AG09309 (cell line): ENCODE data around the gene ZNF33B.

Experiments used
- DNase-seq: peaks from one replicate; pipeline ENCODE4 v3.0.0-alpha.2; 2010; ENCODE audit warnings: low read depth
- H3K4me3 ChIP-seq: 2 replicates; pipeline ENCODE4 v1.5.1; 2011; ENCODE audit warnings: mild to moderate bottlenecking, low read depth, low read length, moderate library complexity; ENCODE audit not compliant: control insufficient read depth
- TF ChIP-seq, protein P1 (sequence below): IDR thresholded peaks from 2 replicates; pipeline ENCODE4 v1.5.1; 2011; ENCODE audit warnings: mild to moderate bottlenecking, low read depth, low read length, inconsistent platforms; ENCODE audit not compliant: insufficient read depth, control insufficient read depth; ENCODE audit errors: missing control alignments

The ZNF33B gene

DNA sequence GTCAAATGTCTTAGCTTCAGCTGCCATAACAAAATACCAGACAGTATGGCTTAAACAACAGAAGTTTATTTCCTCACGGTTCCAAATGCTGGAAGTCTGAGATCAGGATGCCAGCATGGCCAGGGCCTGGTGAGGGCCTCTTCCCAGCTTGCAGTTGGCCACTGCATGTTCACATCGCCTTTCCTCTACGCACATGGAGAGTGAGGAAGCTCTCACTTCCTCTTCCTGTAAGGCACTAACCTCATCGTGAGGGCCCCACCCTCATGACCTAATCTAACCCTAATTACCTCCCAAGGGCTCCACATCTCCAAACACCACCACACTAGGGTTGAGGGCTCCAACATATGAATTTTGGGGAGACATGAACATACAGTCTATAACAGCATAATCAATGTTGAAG lies 14.4 kb downstream of the ZNF33B start:
- no peak overlapping the region for H3K4me3 ChIP-seq
- no peak for DNase-seq
- TF ChIP-seq, protein P1, sequence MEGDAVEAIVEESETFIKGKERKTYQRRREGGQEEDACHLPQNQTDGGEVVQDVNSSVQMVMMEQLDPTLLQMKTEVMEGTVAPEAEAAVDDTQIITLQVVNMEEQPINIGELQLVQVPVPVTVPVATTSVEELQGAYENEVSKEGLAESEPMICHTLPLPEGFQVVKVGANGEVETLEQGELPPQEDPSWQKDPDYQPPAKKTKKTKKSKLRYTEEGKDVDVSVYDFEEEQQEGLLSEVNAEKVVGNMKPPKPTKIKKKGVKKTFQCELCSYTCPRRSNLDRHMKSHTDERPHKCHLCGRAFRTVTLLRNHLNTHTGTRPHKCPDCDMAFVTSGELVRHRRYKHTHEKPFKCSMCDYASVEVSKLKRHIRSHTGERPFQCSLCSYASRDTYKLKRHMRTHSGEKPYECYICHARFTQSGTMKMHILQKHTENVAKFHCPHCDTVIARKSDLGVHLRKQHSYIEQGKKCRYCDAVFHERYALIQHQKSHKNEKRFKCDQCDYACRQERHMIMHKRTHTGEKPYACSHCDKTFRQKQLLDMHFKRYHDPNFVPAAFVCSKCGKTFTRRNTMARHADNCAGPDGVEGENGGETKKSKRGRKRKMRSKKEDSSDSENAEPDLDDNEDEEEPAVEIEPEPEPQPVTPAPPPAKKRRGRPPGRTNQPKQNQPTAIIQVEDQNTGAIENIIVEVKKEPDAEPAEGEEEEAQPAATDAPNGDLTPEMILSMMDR = no peak

DNA sequence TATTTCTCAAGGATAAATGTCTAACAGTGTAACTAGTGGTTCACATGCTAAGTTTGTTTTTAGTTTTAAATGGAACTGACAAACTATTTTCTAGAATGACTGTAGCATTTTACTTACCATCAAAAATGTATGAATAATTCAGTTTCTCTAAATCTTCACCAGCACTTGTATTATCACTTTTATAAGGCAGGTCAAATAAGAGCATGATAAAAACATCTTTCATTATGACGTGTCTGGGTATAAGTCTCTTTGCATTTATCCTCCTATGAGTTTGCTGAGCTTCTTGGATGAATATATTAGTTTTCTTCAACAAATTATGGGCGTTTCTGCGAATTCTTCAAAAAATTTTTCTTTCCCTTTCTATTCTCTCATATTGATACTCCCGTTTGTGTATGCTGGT lies 19.9 kb downstream of the ZNF33B start:
- H3K4me3 ChIP-seq = no peak overlapping the region
- no peak for DNase-seq
- TF ChIP-seq, protein P1 = no peak

DNA sequence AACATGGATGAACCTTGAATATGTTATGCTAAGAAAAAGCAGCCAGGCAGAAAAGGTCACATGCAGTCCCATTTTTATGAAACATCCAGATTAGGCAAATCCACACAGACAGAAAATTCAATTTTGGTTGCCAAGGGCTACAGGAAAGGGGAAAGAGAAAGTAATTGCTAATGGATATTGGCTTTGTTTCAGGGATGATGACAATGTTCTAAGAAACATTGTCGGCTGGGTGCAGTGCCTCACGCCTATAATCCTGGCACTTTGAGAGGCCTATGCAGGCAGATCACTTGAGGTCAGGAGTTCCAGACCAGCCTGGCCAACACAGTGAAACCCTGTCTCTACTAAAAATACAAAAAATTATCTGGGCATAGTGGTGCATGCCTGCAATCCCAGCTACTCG lies 23.0 kb downstream of the ZNF33B start:
- no peak for DNase-seq
- TF ChIP-seq, protein P1 = no peak
- H3K4me3 ChIP-seq = no peak overlapping the region

DNA sequence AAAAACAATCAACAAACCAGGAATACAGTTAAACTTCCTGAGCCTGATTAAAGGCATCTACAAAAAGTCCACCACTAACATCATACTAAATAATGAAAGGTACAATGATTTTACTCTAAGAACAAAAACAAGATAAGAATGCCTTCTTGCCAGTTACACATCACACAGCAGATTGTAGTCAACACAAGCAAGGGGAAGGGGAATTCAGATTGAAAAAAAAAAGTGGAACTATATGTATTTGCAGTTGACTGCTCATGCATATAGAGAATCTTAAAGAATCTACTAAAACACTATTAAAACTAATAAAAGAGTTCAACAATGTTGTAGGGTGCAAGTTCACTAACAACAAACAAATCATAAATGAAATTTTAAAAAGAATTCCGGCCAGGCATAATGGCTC lies 28.5 kb downstream of the ZNF33B start:
- no peak overlapping the region for H3K4me3 ChIP-seq
- TF ChIP-seq, protein P1 = no peak
- no peak for DNase-seq

DNA sequence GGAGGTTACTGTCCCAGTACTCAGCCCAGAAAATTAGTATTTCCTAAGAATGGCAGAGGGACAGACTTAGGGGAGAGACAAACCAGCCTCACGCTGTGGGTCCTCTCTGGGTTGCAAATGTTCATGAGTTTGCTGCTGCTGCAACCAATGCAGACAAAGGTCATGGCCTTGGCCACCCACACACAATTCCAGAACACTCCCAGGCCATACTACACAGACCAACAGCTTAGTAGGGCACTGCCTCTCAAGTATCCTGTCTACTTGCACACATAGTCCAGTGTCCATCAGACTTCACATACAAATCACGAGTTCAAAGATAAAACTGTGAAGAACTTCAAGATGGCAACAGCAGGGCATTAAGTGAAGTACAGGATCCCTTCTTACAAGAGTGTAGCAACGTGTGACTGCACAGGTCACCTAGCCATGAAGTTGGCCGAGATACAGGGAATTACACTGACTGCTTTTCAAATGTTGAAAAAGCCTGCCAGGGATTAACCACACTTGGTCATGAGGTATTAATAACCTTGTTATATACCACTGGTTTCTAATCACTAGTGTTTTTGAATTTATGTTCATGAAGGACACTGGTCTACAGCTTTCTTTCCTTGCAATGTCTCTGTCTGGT lies 40.0 kb downstream of the ZNF33B start:
- H3K4me3 ChIP-seq = no peak overlapping the region
- no peak for DNase-seq
- TF ChIP-seq, protein P1 = no peak

DNA sequence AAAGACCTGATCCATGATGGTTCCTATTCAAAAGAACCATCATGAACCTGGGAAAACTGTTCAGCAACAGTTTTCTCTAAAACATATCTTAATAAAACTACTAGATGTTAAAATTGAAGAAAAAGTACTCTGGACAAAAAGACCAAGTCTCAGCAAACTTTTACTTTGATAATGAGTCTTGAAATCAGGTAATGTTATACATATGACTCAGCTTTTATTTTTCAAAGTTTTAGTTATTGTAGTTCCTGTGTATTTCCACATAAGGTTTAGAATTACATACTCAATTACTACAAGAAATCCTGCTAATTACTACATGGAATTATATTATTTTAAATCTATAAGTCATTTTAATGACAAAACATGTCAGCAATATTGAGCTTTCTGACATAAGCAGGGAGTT lies 42.2 kb downstream of the ZNF33B start:
- DNase-seq = no peak
- TF ChIP-seq, protein P1 = no peak
- no peak overlapping the region for H3K4me3 ChIP-seq

DNA sequence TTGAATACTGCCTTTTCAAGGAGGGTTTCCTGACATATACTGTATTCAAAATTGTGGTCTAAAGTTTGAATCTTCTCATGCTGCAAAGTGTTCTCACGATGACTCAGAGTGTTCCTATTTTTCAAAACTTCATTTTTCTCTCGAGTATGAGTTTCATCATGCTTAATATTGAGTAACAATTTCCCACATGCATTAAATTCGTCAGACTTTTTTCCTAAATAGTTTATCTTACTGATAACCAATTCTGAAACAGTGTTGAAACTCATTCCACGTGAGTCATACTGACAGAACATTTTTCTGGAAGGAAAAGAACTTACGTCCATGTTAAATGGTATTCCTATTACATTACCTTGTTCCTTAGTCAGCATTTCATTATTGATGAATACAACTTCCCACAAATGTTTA lies 44.1 kb downstream of the ZNF33B start:
- peak; percentile 58 for DNase-seq
- TF ChIP-seq, protein P1 = no peak
- no peak overlapping the region for H3K4me3 ChIP-seq
